Measurements from ENCODE around the gene ACTR8.

The ACTR8 gene

DNA sequence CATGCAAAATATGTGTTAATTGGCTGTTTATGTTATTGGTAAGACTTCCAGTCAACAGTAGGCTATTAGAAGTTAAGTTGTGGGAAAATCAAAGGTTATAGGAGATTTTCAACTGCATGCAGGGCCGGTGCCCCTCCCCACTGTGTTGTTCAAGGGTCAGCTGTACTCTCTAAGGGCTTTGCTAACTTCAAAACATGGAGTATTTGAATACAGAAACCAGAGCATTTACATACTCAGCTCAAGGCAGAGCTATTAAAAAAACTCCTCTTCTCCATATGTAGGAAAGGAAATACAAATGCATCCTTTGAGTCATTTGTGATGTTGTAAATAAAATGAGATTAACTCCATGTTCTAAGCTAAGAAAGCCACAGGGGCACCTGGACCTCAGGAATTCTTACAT lies 18.8 kb downstream of the ACTR8 start:
- no peak for DNase-seq

DNA sequence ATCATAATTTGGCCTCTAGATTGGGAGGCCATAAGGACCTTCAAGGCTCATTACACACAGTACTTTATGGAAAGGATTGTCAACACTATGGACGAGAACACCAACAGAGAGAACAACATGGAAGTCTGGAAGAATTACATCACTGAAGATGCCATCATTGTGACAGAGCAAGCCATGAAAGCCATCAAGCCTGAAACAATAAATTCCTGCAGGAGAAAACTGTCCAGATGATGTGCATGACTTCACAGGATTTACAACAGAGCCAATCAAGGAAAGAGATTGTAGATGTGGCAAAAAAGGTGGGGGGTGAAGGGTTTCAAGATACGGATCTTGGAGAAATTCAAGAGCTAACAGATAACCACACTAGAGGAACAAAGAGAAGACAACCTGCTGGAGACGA lies 19.7 kb downstream of the ACTR8 start:
- no peak for DNase-seq

DNA sequence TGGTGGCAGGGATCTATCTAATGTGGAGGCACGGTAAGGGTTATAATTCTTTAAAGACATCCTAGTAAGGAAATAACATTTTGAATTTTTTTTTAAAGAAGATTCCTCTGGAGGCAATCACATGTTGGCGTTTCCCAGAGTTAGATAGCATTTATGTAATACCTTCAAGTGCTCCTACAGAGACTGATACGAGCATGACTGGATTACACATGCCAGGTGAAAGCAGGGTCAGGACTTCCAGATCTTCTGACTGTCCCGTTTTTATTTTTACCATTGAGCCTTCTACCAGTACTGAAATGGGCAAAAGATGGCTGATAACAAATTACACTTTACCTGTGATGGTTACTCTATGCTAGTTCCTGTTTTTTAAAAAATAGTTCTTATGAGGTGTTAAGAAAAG lies 21.8 kb downstream of the ACTR8 start:
- DNase-seq: no peak

DNA sequence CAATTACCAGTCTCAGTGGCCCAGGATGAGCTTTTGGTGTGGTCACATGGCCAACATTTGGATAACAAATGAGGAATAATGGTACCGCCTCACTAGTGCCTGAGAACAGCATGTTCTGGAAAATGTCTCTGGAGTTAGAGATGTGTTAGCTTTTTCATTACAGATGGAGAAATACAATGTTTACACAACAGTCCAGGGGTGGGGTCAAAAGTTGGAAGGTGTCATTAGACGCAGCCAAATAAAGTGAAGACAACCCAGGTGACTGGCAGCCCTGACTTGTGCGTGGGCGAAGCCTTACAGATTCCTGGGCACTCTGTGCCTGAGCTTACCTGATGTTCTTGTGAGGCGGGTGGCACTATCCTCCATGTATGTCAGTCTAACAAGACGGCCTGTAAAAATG lies 22.8 kb downstream of the ACTR8 start:
- no peak for DNase-seq

DNA sequence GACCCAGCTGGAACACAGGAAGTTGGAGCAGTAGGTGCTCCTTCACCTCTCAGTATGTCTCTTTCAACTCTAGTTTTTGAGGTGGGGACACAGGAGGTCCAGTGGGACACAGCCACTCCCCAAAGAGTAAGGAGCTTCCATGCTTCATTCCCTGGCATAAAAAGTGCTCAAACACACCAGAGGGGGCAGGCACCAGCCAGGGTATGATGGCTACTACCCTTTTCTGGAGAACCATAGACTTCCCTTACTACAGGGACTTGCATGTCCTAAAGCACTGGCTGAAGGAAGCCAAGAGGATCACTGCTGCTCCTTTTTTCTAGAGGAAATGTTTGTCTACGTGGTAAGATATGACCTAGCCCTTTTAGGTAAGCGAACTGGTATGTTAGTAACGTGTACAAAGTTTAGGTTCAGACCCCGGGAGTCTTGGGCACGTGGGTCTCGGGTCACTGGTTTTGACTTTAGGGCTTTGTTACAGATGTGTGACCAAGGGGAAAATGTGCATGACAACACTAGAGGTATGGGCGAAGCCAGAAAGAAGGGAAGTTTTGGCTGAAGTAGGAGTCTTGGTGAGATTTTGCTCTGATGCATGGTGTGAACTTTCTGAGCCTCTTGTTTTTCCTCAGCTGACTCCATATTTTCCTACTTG lies 23.7 kb downstream of the ACTR8 start:
- DNase-seq: no peak

DNA sequence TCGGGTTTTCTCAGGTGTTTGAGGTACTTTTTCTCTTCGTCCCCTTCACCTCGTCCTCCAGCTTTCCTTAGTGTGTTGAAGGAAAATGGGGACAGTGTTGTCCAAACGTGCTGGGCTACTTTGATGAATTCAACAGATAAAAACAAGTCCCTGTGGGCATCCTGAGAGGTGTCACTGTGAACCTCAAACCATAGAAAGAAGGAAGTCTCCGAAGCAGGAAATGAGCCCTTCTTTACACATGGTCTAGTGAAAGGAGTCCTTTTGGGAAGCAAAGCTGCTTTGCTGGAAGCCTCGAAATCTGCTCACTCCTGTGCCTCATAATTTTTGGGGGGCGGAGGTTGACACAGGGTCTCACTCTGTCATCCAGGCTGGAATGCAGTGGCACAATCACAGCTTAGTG lies 25.0 kb downstream of the ACTR8 start:
- no peak for DNase-seq

DNA sequence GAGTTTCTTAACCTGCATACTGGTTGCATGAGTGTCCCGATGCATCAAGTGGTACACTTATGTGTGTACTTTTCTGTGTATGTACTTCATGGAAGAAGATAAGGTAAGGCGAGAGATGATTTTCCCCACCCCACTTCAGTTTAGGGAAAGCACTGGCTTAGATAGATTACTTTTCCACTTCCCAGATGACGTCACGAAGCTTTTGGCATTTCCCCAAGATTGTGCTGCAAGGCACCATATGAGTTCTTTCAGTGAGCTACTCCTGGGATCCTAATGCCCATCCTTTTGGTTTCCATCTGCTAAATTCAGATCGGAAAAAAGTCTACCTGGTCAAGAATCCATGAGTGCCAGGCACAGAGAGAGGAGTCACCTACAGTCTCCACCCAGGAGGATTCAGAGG lies 31.1 kb downstream of the ACTR8 start:
- peak in 1 of 2 experiments; percentile 9 for DNase-seq

DNA sequence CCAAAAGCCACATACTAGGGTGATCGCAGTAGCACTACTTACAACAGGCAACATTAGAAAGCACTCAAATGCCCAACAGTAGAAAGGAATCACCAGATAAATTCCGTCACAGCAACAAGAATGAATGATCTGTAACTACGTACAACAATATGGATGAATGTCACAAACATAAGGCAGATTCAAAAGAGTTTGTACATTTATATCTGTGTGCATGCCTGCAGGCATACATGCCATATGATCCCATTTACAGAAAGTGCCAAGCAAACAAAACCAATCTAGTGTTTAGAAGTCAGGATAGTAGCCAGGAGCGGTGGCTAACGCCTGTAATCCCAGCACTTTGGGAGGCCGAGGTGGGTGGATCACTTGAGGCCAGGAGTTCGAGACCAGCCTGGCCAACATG lies 32.0 kb downstream of the ACTR8 start:
- DNase-seq: no peak

DNA sequence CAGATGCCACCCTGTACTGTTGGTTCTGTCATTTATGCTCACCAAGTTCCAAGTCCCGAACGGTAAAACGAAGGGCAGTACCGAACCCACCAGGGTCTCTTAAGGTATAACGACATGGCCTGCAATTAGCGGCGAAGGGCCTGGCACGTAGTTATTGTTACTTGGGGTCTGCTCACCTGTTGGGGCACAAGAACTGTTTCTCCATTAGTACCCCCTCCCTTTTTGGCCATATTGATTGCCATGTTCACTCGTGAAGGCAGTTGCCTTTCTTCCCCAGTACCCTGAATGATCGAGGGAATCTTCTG lies 35.1 kb downstream of the ACTR8 start:
- DNase-seq: no peak

DNA sequence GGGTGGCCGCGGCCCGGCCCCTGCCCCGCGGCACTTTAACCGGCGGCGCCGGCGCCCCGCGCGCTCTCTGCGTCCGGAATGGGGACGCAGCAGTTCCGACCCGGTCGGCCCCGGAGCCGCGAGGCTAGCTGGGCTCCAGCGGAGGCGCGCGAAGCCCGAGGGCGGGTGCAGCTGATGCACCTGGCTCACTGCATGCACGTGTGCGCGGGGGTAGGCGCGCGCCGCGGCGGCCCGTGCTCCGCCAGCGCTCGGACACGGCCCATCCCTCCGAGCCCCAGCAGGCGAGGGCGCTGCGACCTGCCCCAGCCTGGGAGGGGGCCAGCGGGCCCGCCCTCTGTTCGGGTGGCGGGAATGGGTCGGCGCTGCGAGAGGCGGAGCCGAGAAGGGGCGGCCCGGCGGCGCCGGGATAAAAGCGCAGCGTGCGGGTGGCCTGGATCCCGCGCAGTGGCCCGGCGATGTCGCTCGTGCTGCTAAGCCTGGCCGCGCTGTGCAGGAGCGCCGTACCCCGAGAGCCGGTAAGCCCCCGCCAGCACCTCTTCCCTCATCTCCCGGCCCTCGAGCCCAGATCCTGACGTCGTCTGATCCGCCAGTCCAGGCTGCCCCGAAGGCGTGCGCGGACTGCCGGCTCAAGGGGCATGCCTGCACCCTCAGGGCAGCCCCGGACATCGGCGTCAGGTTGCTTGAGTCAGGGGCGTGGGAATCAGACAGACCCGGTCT lies 35.7 kb downstream of the ACTR8 start, which contains the start of the genes CHDH and IL17RB:
TSS of gene CHDH (minus strand) at position 286 of the 717 bp plus-strand sequence. CDS start 22,411 bp downstream, outside the sequence.
TSS of gene IL17RB (plus strand) at position 435 of the 717 bp plus-strand sequence. CDS start at position 456, 21 bp downstream.
- no peak for DNase-seq

DNA sequence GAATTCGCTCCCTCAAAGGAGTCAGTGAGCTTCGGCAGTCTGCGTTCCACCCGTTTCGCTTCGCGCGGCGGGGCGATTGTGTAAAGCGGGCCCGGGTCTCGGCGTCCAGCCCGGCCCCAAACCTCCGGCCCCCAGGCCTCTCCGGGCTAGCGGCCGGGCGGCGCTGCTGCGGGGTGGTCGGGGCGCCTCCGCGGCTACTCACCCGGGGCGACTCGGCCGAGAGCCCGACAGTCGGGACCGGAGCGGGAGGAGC lies 36.1 kb downstream of the ACTR8 start:
- no peak for DNase-seq

DNA sequence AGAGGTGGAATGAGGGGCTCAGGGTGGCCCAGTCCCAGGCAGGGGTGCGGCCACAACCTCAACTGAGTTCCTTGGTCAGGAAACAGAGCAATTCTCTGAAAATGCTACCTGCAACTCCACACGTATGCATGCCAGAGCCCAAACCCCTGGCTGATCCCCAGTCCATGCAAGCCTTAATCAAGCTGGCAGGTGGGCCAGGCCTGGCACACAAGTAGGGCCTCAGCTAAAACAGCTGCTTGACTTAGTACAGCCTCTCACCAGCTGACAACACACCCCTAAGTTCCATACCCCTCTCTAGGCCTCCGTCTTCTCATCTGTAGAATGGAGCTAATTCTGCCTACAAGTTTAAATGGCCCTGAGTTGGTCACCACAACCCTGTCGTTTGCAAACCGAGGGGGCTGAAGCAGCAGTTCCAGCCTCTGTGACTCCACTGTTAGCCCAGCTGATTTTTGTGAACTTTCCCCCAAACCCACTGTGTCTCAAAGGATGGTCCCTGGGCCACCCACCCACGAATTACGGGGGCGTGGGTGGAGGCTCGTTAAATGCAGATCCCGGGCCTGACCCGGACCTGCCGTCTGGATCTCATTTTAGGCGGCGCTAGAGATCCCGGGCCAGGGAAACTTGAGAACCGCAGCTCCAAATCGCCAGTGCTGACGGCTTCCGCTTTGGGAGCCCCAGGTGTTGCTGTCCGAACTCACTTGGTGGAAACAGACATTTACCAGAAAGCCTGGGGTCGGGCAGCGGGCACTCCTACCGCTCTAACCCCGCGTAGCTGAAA lies 36.7 kb downstream of the ACTR8 start:
- DNase-seq: no peak

DNA sequence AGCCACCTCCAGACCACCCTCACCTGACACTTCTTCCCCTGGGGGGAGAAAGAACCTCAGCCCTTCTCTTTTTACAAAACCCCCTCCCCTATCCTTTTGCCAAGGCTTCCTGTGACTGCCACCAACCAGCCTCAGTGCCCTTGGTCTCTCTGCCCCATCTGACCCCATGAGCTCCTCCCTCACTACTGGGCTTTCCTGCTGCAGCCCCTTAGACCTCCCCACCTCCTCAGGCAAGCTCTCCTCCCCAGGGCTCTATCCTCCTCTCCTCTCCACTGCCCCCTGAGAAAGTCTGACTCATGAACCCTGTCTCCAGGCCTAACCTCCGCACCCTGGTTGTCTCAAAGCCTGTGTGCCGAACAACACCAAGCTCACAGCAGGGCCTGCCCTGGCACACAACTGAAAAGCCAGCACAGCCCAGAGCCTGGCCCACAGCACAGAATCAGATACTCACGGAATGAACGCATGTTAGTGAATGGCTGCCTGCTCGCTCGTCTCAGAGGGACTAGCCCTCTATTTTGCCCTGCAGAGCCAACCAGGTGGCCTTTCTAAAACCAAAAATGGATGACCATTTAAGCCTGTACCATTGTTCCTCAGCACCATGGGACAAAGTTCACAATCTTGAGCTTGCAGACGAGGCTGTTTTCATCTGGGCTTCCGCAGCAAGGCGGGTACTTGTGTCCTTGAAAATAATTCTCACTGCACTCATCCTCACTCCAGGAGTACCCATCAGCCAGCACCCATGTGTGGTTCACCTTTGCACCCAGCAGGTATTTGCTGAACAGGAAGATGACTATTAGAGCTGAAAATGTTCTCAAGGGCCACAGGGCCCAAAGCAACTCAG lies 37.5 kb downstream of the ACTR8 start:
- DNase-seq: no peak

DNA sequence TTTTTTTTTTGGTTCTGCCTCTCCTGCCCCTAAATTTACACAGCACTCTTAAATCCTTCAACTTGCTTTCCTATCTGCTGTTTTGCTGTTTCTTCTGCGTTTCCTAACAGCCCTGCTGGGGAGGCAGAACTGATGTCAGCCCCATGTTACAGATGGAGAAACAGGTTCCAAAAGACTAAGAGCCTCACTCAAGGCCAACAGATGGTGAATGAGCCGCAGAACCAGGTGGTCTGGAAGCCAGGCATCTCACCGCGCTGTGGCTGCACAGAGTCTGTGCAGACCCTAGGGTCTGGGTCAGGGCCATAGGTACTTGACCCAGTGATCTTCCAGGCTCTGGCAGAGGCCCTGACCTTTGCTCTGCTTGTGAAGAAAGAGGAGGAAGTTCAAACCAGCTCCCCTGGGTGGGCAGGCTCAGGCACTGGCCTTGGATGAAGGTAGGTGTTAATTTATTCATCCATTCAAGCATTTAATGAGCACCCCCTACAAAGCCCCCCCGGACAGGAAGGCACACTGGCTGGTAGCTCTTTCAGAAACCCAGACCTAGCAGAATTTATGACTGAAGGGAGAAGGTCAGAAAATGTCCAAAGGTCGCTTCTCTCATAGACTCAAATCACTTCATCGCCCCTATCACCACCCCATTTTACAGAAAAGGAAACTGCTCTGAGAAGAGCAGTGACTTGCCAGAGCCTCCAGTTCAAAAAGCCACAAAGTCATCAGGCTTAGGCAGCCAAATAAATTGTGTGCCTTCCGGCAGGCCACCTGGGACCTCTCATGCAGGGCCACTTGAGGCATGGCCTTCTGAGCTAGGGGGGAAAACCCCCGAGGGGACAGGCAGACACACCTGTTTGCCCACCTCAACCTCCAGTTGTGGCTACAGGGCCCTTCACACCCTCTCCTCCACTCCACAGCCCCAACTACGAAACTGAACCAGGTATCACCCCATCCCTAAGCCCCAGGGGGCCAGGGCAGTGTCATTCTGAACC lies 38.5 kb downstream of the ACTR8 start:
- no peak for DNase-seq

DNA sequence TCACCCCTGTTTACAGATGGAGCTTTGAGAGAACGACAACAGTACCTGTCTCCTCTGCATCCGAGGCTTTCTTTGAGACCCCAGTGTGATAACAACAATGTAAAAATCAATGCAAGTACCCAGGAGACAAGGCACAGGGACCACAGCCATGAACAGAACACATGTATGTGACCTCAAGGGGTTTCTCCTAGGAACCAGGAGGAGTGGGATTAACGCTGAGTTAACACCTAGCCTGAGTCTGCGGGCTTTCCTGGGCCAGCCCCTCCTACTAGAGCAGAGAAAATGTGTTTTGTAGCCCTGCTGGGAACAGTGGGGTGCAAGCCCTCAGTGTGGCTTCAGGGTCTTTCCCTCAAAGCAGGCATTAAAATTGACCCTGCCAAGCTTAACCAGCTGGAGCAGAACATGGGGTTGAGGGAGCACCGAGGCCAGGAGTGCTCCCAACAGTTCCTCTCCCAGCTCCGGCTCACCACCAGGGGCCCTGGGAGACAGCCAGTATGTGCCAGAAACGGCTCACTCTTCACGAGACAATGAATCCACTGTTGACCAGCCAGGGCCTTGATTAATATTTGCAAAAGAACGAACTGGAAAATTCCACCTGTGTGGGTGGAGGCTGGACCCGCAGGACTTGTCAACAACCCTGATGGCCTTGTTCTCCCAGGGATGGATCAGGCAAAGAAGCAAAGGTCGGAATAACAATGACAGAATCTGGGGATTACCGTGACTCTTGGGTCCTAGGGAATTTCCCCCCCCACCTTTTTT lies 39.3 kb downstream of the ACTR8 start:
- peak; percentile 58 to 61 for DNase-seq

DNA sequence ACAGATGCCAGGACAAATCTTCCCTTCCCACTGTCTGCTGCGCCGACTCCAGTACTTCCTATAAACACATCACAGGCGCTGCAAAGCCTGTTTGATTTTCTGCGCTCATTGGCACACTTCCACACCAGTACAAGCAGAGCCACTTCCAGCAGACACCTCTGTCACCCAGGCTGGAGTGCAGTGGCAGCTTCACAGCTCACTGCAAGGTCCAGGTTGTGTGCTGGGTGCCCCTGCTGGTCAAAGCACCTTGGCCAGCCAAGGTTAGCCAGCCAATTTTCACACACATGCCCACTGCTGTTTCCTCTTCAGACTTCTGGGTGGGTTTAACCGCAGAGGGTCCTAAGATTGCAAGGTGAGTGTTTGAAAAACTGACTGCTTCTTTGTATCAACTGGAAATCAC lies 40.7 kb downstream of the ACTR8 start:
- DNase-seq: peak; percentile 56 to 65

DNA sequence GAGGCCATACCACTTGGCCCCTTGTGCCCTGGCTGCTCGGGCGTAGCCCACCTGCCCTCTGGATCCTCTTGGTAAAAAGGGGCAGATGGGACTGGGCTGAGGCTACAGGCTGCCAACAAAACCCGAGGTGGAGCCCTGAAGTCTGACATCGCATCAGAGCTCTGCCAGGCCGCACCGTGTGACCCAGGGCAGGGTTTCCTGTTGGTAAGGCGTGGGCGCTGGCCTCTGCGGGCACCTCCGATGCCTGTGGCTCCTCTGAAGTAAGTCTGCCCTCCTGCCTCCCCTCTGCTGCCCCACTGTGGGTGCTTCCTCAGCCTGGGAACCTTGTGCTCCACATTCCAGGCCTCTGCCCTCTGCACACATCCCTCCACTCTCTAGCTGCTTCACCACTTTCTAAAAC lies 44.6 kb downstream of the ACTR8 start:
- no peak for DNase-seq

DNA sequence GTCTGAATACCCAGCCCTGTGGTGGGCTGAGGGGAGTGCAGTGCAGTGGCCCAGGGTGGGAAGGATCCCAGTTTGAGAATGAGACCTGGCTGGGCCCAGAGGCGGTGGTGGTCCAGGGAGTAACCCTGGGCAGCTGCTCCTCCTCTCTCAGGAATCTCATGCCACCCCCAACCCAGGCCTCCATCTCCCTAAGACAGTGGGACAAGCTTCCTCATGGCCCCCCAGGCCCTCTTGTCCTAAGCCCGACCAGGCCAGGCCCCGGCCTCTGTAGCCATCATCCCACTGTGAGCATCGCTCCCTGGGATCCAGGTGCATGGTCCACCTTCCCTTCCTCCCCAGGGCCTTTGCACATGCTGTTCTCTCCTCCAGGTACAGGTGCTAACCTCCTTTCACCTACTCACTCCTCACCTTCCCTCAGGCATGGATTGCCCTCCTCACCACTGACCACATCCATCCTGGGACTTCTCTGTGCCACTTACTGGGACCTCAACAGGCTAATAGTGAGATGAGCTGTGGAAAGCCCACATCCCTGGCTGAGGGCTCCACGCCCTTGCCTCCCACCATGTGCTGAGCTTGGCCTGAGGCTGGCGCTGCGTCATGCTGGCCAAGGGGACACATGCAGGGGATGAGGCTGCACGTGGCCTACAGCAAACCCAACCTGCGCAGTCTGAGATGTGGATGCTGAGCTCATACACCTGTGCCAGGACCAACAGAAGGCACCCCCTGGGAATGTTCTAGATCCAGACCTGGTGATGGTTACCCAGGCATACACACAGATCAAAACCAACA lies 45.7 kb downstream of the ACTR8 start:
- no peak for DNase-seq

DNA sequence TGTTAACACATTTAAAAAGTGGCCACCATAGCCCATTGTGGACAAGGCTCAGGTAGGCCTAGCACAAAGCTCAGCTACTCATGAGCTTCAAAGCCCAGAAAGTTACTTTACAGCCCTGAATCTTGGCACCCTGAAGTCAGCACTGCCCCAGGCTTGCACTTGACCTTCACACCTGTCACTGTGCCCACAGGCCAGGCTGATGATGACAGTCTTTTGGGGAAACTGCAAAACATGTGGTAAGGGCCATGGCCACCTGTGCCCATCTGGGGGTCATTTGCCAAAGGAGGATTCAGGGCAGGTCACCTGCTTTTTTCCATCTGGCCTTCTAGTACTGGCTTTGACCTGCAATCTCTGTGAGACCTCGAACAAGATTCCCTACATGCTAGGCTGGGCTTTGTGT lies 46.7 kb downstream of the ACTR8 start:
- DNase-seq: no peak

DNA sequence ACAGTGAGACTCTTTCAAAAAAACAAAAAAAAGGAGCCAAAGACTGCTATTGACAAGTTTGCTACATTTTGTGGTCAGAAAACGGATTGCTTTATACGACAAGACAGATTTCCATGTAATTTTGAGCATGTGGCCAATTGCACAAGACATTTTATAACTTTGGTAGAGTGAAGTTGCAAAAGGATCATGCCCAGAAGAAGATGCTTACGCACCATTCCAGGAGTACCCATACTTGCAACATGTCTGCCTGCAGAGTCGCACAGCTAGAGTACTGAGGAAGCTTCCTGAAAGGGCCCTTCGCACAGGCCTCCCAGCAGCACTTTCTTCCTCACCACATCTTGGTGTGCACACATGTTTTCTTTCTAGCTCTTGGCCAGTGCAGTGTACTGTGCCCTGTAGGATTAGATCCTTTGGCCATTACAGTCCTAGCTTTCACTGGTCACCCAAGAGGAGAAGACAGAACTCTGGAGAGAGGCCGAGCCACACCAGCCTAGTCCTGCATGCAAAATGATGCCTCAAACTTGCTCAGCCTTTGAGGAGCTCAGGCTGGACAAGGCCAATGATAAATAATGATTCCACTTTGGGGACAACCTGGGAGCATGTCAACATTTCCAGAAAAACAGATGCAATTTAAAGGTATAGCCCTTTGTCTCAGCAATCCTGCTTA lies 47.4 kb downstream of the ACTR8 start:
- DNase-seq: no peak

Measured in SHP77 (cell line).